Ammon's horn (tissue), 1 donor: ENCODE results near the gene LRRIQ4.

Experiments
- DNase-seq: peaks from one replicate; pipeline ENCODE4 v3.0.0-alpha.2; 2016; ENCODE audit warnings: low spot score

Gene LRRIQ4

GRCh38 chr3:169809230-169809795, 3.4 kb upstream of the LRRIQ4 start:
- DNase-seq, result no peak

DNA sequence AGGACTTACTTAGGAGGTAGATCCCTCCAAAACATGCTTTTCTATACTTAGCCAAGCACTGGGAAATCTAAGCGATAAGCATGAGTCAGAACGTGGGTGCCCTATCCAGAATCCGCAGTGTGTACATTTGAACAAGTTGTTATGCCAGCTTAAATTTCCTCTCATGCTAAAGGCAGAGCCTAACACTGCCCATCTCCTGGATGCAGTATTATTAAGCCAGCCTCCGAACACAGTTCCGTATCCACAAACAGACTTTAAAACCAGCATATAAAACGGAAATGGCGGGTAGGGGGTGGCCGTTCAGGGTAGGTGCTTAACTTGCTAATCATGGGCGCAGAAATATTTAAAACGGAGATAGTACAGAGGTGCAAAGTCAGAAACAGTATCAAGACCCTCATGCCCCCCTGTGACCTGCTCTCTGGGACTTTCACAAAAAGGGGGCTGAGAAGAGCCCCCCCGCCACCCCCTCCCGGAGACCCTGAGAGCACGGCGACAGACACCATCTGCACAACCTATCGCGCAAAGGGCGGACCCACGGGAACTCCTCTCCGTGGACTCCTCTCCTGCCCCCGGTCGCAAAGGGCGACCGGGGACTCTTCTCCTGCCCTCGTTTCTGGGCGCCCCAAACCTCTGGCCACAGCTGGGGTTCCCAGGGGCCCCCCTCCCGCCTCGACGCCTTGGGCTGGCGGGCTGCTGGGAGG, 889 bp upstream of the LRRIQ4 start:
- peak; percentile 52 for DNase-seq

GRCh38 chr3:169813278-169813677, 608 bp downstream of the LRRIQ4 start:
- no peak for DNase-seq

GRCh38 chr3:169813757-169814517, 1.3 kb downstream of the LRRIQ4 start:
- no peak for DNase-seq

GRCh38 chr3:169815590-169816150, 3.0 kb downstream of the LRRIQ4 start:
- DNase-seq, result no peak

DNA sequence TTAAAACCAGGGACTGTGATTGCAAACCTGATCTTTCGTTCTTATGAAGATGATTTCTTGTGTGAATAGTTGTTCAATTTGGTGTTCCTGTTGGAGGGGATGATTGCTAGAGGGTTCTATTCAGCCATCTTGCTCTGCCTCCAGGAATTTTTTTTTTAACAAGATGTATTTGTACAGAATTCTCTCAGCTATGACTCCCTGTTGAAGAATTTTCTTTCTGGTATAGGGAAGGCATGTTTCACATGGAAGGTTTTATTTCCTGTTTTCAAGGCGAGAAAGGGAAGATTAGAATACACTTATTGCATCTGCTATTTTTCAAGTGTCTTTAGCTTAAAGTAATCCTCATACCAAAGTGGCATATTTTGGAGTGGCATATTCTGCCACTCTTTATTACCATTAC, 5.6 kb downstream of the LRRIQ4 start:
- DNase-seq, result no peak

DNA sequence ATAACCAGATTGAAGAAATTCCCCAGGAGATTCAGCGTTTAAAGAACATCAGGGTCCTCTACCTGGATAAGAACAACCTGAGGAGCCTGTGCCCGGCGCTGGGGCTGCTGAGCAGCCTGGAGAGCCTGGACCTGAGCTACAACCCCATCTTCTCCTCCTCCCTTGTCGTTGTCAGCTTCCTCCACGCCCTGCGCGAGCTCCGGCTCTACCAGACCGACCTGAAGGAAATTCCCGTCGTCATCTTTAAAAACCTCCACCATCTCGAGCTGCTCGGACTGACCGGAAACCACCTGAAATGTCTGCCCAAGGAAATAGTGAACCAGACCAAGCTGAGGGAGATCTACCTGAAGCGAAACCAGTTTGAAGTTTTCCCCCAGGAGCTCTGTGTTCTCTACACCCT, 9.4 kb downstream of the LRRIQ4 start:
- DNase-seq, result no peak

- DNase-seq, result no peak
Measured at GRCh38 chr3:169822540-169822939, 9.9 kb downstream of the LRRIQ4 start.

GRCh38 chr3:169822983-169823382, 10.3 kb downstream of the LRRIQ4 start:
- DNase-seq, result no peak

GRCh38 chr3:169825316-169825715, 12.6 kb downstream of the LRRIQ4 start:
- DNase-seq, result no peak

DNA sequence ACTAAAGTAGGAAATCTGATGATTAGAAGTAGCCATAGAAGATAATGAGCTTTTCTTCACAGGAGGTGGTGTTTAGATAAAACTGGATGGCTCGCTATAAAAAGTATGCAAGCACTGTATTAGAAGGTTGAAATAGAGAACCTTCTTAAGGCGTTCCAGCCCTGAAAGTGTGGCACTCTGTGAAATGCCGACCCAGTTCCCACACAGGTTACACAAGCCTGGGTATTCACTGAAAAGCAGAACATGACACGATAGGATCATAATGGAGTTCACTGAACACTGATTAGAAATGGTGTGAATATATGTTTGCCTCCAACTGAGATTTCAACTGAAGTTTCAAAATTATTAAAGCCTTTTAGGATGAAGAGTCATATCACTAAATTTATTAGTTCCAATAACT, 15.0 kb downstream of the LRRIQ4 start:
- no peak for DNase-seq

DNA sequence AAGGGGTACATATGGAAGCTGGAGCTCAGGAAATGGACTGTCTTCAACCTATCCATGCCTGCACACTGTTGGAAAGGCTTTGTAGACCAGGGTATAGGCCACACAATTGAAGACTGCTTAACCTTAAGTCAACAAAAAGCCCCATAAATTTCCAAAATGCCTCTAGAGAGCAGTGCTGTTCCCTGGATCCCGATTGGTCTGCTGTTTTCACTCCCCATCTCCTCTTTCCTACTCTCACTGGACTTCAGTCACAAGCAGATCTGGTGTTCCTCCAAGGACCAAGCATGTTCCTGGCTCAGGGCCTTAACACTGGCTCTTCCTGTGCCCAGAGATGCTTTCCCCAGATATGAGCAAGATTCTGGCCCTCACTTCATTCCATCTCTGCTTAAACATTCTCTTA, 22.9 kb downstream of the LRRIQ4 start:
- no peak for DNase-seq

DNA sequence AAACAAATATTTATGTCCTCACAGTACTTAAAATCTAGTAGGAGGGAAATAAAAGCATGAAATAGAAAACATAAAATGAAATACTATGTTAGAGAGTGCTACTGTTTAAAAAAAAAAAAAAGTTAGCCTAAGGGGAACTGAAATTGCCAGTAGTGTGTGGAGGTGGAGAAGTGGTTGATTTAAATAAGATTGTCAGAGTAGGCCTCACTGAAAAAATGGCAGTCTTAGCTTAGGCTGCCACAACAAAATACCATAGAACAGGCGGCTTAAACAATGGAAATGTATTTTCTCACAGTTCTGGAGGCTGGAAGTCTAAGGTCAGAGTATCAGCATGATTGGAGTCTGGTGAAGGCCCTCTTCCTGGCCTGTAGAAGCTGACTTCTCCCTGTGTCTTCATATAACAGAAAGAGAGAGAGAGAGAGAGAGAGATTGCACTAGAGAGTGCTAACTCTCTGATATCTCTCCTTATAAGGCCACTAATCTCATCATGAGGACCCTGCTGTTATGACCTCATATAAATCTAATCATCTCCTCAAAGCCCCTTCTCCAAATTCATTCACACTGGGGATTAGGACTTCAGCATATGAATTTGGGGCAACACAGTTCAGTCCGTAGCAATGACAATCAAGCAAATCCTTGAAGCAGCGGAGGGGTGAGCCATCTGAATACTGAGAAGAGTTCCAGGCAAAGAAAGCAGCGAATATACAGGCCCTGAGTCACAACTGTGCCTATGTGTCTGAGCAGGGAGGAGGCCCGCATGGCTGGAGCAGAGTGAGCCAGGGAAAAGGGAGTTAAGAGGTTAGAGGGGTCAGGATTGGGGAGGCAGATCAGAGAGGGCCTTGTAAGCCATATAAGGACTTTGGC, 23.6 kb downstream of the LRRIQ4 start:
- no peak for DNase-seq

DNA sequence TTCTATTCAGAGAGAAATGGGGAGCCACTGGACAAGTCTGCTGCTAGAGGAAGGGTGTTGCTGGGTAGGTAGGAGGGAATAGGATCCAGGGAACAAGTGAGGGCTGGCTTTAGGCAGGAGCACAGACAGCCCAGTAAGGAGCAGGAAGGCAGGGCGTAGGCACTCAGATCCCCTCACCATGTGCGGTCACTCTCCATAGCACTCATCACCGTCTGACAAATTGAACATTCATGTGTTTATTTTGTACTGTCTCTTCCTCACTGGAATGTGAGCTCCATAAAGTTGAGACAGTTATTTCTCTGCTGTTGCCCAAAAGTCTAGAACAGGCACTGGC, 24.2 kb downstream of the LRRIQ4 start:
- DNase-seq, result no peak

DNA sequence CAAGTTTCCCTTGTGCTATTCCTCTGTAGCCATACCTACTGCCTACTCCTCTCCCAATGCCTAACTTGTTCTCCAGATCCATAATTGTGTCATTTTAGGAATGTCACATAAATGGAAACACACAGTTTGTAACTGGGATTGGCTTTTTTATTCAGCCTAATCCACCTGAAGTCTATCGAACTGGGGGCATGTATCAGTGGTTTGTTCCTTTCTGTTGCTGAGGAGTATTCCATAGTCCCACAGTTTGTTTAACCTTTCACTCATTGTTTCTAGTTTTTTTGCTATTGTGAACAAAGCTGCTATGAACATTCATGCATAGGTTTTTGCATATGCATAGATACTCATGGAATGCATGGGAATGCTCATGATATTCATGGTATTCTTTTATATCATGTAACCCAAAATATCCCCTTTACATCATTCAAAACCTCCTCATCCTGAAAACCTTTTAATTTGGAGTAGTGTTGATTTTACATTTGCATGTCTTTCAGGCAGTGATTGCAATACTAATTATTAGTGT, 25.9 kb downstream of the LRRIQ4 start:
- no peak for DNase-seq

GRCh38 chr3:169841171-169841570, 28.5 kb downstream of the LRRIQ4 start:
- no peak for DNase-seq

GRCh38 chr3:169842960-169843359, 30.3 kb downstream of the LRRIQ4 start:
- no peak for DNase-seq

DNA sequence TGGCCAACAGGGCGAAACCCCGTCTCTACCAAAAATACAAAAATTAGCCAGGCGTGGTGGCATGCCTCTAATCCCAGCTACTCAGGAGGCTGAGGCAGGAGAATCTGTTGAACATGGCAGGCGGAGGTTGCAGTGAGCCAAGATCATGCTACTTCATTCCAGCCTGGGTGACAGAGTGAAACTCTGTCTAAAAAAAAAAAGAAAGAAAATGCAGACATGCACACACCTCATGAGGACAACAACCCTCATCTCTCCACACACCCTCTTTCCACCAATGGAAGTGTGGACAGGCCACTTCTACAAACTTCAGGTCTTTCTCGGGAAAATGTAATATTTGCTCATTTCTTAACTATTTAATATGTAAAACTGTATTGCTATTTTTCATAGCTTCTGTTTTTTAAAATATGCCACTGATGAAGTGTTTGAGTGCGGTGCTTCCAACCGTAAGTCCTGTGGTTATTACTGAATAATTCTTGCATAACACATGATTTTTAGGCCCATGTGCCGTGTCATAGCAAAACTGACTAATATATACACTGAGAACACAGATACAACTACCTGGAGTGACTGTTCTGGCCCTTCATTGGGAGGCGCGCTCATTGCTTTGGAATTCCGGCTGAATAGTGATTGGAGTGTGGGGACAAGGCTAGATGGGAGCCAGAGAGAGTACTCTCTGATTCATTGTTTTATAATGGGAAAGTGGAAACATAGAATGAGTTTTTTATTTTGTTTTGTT, 34.0 kb downstream of the LRRIQ4 start:
- no peak for DNase-seq

DNA sequence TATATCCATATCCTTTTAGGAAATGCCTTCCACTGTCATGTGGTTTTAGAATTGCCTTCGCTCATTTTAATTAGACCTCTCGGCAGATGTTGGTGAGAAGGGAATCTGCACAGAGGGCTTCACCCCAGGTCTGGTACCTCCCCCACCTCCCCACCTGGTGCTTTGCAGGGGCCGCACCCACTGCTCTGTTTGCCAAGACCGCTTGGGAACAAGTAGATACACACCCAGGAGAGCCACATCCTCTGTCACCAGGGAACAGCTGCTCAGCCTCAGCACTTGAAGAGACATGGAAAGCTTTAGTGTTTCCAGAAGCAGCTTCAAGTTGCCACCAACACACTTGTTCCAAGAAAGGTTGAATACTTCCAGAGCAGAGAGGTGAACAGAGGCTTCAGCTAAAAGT, 35.2 kb downstream of the LRRIQ4 start:
- no peak for DNase-seq

DNA sequence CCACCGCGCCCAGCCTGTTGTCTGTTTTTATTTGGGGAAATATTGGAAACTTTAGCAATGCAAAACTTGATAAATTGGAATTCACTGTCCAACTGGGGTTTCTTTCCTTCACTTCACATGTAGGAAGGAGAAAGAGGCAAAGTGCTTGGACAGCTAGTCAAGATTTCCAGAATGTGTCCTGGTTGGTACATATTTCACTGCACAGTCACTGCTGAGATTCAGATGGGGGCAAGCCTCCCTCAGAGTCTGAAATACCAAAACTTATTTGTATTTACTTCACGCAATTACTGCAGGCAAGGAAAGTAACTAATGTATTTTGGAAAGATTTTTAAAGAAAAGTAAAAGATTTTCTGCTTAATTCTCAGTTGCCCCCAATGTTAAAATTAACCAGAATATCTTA, 36.1 kb downstream of the LRRIQ4 start:
- no peak for DNase-seq

DNA sequence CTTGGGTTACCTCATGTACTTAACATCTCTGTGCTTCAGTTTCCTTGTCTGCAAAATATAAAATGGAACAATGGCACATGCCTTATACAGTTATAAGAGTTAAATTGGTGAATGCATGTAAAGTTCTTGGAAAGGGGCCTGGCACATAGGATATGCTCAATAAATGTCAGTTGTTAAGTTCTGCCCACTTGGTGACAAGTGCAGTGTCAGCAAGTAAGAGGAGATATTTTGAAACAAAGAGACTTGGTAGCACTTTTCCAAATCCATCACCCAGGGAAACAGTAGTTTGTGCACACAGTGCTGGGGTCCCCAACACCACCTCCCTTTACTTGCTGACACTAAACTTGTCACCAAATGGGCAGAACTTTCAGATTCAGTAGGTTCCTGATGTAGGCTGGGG, 37.9 kb downstream of the LRRIQ4 start:
- no peak for DNase-seq
